Measurements from ENCODE around the gene TRNT1.

DNA sequence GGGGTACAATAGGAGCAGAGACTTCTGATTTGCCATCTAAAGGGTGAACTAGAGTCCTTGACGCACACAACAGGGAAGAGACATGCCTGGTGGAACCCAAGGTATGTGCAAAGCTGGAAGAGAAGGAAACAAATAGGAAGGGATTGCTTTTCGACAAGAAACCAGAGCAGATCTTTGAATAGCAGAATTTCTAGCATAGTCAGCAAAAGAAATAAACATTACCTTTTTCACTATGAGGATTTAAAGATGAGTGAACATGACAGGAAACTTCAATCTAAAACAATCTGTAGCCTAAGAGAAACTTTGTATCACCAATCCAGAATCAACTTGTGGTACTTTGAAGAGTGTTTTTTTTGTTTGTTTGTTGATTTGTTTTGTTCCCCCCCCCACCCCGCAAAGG lies 21.5 kb upstream of the TRNT1 start:
- TF ChIP-seq FOXM1 (IDR thresholded peaks at IDR 0.05; ENCODE audit: borderline replicate concordance) (no peak), BHLHE40 (IDR thresholded peaks at IDR 0.05; ENCODE audit: borderline replicate concordance) (no peak)

Data from HEK293T (cell line).